Retinal pigment epithelial cell (primary cell): ENCODE results near the gene ADAM12.

ENCODE experiments used
- DNase-seq: peaks from one replicate; pipeline ENCODE4 v3.0.0-alpha.2; 2010; ENCODE audit warnings: low read depth
- H3K4me3 ChIP-seq: 2 replicates; pipeline ENCODE4 v1.5.1; 2011; ENCODE audit warnings: mild to moderate bottlenecking, low read length, control low read depth, moderate library complexity
- TF ChIP-seq, protein P1 (sequence below): conservative IDR thresholded peaks from 2 replicates; pipeline ENCODE4 v1.5.1; 2011; ENCODE audit warnings: low read depth, low read length, control low read depth, inconsistent platforms

The ADAM12 gene

DNA sequence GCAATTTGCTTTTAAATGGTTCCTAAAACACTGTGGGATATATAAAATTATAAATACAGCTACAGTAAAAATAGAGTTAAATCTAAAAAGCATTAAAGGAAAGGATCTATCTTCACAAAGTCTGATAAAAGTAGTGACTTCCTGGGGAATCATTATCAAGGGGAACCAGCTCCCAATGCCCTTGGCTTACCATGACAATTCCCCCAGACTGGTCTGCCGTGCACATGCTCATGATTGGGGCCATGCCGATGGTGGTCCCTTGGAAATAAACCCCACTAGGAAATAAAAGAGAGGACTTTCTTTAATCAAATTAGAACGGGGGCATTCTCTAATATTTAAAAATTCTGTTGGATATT lies 290.1 kb downstream of the ADAM12 start:
- TF ChIP-seq, protein P1, sequence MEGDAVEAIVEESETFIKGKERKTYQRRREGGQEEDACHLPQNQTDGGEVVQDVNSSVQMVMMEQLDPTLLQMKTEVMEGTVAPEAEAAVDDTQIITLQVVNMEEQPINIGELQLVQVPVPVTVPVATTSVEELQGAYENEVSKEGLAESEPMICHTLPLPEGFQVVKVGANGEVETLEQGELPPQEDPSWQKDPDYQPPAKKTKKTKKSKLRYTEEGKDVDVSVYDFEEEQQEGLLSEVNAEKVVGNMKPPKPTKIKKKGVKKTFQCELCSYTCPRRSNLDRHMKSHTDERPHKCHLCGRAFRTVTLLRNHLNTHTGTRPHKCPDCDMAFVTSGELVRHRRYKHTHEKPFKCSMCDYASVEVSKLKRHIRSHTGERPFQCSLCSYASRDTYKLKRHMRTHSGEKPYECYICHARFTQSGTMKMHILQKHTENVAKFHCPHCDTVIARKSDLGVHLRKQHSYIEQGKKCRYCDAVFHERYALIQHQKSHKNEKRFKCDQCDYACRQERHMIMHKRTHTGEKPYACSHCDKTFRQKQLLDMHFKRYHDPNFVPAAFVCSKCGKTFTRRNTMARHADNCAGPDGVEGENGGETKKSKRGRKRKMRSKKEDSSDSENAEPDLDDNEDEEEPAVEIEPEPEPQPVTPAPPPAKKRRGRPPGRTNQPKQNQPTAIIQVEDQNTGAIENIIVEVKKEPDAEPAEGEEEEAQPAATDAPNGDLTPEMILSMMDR: no peak
- no peak overlapping the region for H3K4me3 ChIP-seq
- no peak for DNase-seq

DNA sequence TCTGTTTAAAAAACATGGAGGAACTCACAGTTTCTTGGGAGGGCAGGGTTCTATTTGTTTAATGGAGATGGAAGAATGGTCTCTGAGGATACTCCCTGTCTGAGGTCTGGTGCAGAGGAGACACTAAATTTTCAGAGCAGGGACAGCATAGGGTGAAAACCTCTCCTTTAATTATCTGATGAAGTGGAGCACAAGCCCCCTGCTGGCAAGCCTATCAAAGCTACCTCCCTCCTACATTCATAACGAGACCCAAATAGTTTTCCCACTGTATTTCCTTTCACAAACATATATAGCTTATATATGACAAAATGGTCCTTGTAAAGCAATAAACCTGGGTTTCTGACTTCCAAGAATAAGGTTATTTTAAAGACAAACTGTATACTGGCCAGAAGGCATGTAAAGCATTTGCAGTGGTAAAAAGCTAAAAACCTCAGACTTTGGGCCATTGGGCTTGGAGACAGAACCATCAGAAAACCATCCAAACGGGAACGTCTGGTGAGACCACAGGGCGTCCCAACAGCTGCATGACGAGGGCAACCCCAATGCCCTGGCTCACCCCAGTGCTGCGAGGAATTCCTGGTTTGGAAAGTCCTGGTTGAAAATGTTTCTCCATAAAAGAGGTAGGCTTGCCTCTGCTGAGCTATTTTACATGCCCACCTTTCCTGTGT lies 290.6 kb downstream of the ADAM12 start:
- H3K4me3 ChIP-seq: no peak overlapping the region
- TF ChIP-seq, protein P1: peak; percentile 26
- no peak for DNase-seq

DNA sequence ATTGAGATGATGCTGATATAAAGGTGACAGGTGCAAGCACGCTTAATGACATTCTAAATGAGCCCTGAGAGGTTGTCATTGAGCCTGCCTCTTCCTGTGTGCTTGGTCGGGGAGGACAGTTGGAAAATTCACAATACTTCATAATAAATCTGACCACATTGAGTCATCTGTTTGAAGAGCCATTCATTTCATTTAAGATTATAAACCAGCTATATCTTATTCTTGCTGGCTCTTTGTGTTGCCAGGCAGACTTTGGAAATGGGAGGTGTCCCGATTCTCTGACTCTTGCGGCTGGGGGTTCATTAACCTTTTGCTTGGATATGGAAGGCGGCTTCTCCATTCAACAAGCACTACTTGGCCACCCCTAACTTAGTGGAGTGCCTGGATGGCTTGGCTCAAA lies 293.7 kb downstream of the ADAM12 start:
- TF ChIP-seq, protein P1: no peak
- H3K4me3 ChIP-seq: no peak overlapping the region
- DNase-seq: no peak

DNA sequence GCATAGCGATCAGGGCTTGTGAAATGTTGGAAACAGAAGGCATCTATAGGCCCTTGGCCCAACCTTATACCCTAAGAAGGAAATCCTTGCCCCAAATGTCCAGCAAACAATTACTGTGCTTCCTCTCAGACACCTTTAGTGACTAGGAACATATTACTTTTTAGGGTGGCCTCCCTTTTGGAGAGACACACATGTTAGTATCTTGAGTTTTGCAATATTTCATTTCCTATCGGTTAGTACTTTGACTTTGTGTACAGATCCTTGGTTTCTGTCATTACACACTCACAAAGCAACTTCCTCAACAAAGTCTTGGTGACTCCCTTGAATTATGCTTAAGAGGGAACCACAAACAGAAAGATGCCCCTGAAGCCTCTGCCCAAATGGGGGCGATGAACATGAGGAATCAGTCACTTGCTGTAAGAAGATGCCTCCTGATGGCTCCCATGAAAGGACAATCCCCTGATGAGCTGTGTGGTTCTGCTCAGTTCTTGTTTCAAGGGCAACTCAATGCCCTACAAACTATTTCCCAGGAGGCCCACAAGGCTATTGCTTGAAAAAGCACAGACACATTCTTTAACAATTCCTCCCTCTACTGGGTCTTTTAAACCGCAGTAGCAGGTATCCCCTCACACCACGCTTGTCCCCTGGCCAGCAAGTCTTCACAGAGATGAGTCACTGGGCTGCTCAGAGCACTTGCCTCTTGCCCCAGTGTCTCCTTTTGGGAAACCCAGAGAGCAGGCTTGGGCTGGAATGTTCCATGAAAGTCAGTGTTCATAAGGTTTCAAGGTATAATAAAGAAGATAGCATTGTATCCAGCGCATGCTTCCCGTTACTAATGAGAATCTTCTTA lies 295.7 kb downstream of the ADAM12 start:
- TF ChIP-seq, protein P1: no peak
- DNase-seq: no peak

DNA sequence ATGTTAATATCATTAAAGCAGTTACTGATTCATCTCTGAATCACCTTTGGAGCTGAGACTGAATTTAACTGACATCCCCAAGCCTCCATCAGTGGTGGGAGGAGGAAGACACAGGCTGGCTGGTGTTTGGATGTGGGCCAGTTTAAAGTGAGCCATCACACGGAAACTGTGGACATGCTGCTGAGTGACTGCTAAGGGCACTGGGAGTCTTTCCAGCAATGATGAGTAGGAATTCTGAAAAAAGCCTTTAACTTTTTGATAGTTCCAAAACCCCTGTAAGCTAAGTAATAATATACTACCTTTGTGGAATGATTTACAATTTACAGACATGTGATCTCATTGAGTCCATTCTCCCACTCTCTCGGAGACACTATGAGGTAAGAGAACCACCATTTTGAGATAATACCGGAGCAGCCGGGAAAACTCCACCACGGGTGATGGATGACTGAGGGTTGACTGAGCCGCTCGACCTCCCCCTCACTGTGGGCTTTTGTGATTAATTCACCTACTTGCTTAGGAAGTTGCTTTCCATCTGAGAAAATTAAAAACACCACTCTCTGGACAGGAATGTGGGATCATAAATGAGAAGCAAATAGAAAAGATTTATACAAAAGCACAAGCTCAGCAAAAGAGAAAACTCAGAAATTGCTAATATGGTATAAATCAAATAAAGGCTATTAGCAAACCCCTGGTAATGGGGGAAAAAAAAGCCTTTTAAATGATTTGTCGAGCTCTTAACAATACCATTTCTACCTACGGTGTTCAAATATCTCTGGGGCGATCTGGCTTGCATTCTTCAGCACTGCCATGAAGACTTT lies 297.2 kb downstream of the ADAM12 start:
- TF ChIP-seq, protein P1: no peak
- no peak overlapping the region for H3K4me3 ChIP-seq
- DNase-seq: no peak

More for the DNA sequence above, 295.7 kb downstream of the ADAM12 start:
- no peak overlapping the region for H3K4me3 ChIP-seq

DNA sequence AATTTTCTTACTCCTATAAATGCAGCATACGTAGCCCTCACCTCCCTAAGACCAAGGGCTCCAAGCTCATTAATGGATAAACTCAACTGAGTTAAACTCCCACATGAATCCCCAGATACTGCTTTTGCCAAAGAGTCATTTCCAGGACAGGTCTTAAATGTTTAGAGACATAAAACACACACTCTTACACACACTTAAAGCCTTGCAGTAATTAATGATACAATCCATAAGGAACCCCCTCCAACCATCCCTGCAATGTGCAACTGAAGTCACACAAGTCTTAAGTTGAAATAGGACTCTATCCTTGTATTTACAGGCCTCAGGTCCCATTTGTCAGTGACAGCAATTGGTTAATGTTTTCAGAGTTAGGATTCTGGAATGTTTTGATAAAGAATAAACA lies 297.8 kb downstream of the ADAM12 start:
- TF ChIP-seq, protein P1: no peak
- H3K4me3 ChIP-seq: no peak overlapping the region
- no peak for DNase-seq
